BLaER1 treated with 17β-estradiol and CSF1 and Interleukin-3, amounts not matched to agents 10 nM and 100 nM (cell line): ENCODE data around the gene MUC7.
"Not testable (repeated sequence)": the region's sequence is repeated elsewhere in the genome, so short reads cannot be mapped to it uniquely, and the experiment has no call there.

ENCODE experiments used
- H3K27ac ChIP-seq, 11 experiments: shearing (Covaris generic); formaldehyde crosslinking; 2 replicates each; pipeline ENCODE4 v1.8.1; 2022
- H3K27me3 ChIP-seq, 11 experiments: shearing (Covaris generic); formaldehyde crosslinking; 2 replicates each; pipeline ENCODE4 v1.8.1; 2022
- H3K36me3 ChIP-seq, 11 experiments: shearing (Covaris generic); formaldehyde crosslinking; 2 replicates each; pipeline ENCODE4 v1.8.1; 2022
- H3K4me1 ChIP-seq, 10 experiments: shearing (Covaris generic); formaldehyde crosslinking; 2 replicates each; pipeline ENCODE4 v1.8.1; 2022
- H3K4me2 ChIP-seq, 11 experiments: shearing (Covaris generic); formaldehyde crosslinking; 2 replicates each; pipeline ENCODE4 v1.8.1; 2022
- H3K4me3 ChIP-seq, 10 experiments: shearing (Covaris generic); formaldehyde crosslinking; 2 replicates each; pipeline ENCODE4 v1.8.1; 2022
- H3K9ac ChIP-seq, 11 experiments: shearing (Covaris generic); formaldehyde crosslinking; 2 replicates each; pipeline ENCODE4 v1.8.1; 2022
- H3K9me3 ChIP-seq, 11 experiments: shearing (Covaris generic); formaldehyde crosslinking; replicated peaks in 1 of 11; 2 replicates each; pipeline ENCODE4 v1.8.1; 2022
- H4K20me1 ChIP-seq, 11 experiments: shearing (Covaris generic); formaldehyde crosslinking; 2 replicates each; pipeline ENCODE4 v1.8.1; 2022
- Cebpa-rat ChIP-seq, 11 experiments: shearing (Covaris generic); IDR thresholded peaks; 2 replicates each; pipeline ENCODE4 v1.8.1; 2022

MUC7 gene

DNA sequence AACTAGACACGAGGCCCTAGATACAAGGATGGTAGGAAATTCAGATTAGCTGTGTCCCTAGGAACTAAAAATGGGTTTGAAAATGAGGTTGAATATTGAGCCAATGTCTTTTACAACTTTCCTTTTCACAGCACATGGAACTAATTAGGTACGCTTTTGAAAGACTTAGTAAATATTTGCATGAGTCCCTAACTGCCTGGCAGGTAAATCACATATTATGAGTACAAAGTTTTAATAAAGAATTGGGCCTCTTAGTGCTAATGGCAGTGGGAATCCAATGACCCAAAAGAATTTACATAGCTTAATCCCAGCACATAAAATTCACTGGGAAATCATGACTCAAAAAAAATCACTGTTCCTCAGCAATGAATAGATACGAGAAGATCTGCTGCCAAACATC lies 16.8 kb downstream of the MUC7 start:
- Histone ChIP-seq H3K9me3 (no peaks in the 10 kb centered on the region), H3K9ac (no peak overlapping the region), H3K4me3 (no peak overlapping the region), H3K27ac (no peak overlapping the region), H3K4me1 (no peaks in the 10 kb centered on the region), H3K27me3 (no peaks in the 10 kb centered on the region), H3K4me2 (no peak overlapping the region), H4K20me1 (no peaks in the 10 kb centered on the region), H3K36me3 (no peaks in the 10 kb centered on the region)
- no peak for TF ChIP-seq Cebpa-rat (IDR thresholded peaks at IDR 0.05)

- H3K4me2 ChIP-seq: no peak overlapping the region
- no peak overlapping the region for H3K9ac ChIP-seq
- no peaks in the 10 kb centered on the region for H4K20me1 ChIP-seq
- TF ChIP-seq Cebpa-rat (IDR thresholded peaks at IDR 0.05): no peak
- H3K9me3 ChIP-seq: no peaks in the 10 kb centered on the region
- H3K36me3 ChIP-seq: no peaks in the 10 kb centered on the region
- no peak overlapping the region for H3K4me3 ChIP-seq
- no peaks in the 10 kb centered on the region for H3K27me3 ChIP-seq
- no peak overlapping the region for H3K27ac ChIP-seq
- H3K4me1 ChIP-seq: no peaks in the 10 kb centered on the region
Observed at GRCh38 chr4:70496231-70496630, 24.2 kb downstream of the MUC7 start.

DNA sequence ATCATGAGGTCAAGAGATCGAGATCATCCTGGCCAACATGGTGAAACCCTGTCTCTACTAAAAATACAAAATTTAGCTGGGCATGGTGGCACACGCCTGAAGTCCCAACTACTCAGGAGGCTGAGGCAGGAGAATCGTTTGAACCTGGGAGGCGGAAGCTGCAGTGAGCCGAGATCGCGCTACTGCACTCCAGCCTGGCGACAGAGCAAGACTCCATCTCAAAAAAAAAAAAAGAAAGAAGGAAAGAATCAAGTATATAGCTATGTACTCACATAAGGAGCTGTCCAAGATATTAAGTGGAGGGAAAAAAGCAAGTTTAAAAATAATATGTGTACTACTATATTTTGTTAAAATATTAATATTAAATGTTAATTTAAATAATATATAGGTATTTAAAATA lies 29.8 kb downstream of the MUC7 start:
- H3K9me3 ChIP-seq, H3K27me3 ChIP-seq, H4K20me1 ChIP-seq, H3K36me3 ChIP-seq, H3K4me1 ChIP-seq, H3K9ac ChIP-seq, H3K4me3 ChIP-seq, H3K4me2 ChIP-seq, H3K27ac ChIP-seq: not testable (repeated sequence)

- Histone ChIP-seq H3K4me1 (no peaks in the 10 kb centered on the region), H3K4me2 (no peak overlapping the region)
Observed at GRCh38 chr4:70504733-70505132, 32.7 kb downstream of the MUC7 start.

DNA sequence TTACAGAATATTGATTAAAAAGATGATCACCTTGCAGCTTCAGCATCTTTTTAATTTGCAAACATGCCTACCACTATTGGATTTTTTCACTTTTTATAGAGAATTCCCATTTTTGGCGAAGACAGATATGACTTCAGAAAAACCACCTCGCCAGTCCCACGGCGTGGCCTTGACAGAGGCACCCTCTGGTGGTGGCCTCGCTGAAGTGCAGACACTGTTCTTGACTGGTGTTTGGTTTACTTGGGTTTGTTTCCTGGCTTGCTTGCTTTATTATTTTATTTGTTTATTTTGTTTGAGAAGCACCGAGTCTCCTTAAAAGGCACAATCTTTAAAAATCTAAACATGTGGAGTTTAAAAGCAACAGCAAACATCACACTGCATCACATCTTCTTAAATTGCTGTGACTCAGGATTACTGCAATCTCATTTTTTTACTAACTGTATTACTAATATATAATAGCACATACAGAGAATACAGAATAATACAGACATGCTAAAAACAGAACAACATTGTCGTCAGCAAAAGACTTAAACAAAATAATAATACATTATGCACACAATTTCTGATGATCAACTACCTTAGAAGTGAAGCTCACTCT lies 33.3 kb downstream of the MUC7 start:
- no peak overlapping the region for H3K4me3 ChIP-seq
- H3K36me3 ChIP-seq: no peaks in the 10 kb centered on the region
- H3K4me2 ChIP-seq: no peak overlapping the region
- no peaks in the 10 kb centered on the region for H3K4me1 ChIP-seq
- no peak overlapping the region for H3K27ac ChIP-seq
- no peak for TF ChIP-seq Cebpa-rat (IDR thresholded peaks at IDR 0.05)
- H3K27me3 ChIP-seq: no peaks in the 10 kb centered on the region
- no peaks in the 10 kb centered on the region for H3K9me3 ChIP-seq
- H4K20me1 ChIP-seq: no peaks in the 10 kb centered on the region
- H3K9ac ChIP-seq: no peak overlapping the region

More at GRCh38 chr4:70504733-70505132, 32.7 kb downstream of the MUC7 start:
- TF ChIP-seq Cebpa-rat (IDR thresholded peaks at IDR 0.05): no peak
- Histone ChIP-seq H3K9me3 (no peaks in the 10 kb centered on the region), H3K27ac (no peak overlapping the region), H3K4me3 (no peak overlapping the region), H3K36me3 (no peaks in the 10 kb centered on the region), H3K27me3 (no peaks in the 10 kb centered on the region), H3K9ac (no peak overlapping the region), H4K20me1 (no peaks in the 10 kb centered on the region)

- H3K27ac ChIP-seq: no peak overlapping the region
- no peak overlapping the region for H3K4me2 ChIP-seq
- no peaks in the 10 kb centered on the region for H3K27me3 ChIP-seq
- no peak overlapping the region for H3K9ac ChIP-seq
- H3K4me1 ChIP-seq: no peaks in the 10 kb centered on the region
- H3K9me3 ChIP-seq: no peaks in the 10 kb centered on the region
- no peaks in the 10 kb centered on the region for H3K36me3 ChIP-seq
- TF ChIP-seq Cebpa-rat (IDR thresholded peaks at IDR 0.05): no peak
- no peaks in the 10 kb centered on the region for H4K20me1 ChIP-seq
- no peak overlapping the region for H3K4me3 ChIP-seq
Observed at GRCh38 chr4:70508801-70509200, 36.8 kb downstream of the MUC7 start.

- Histone ChIP-seq H3K27me3 (no peaks in the 10 kb centered on the region), H3K4me3 (no peak overlapping the region), H3K9ac (no peak overlapping the region), H3K36me3 (no peaks in the 10 kb centered on the region), H3K4me1 (no peaks in the 10 kb centered on the region), H3K27ac (no peak overlapping the region), H3K4me2 (no peak overlapping the region), H4K20me1 (no peaks in the 10 kb centered on the region), H3K9me3 (no peaks in the 10 kb centered on the region)
- no peak for TF ChIP-seq Cebpa-rat (IDR thresholded peaks at IDR 0.05)
Observed at GRCh38 chr4:70511365-70511764, 39.4 kb downstream of the MUC7 start.

DNA sequence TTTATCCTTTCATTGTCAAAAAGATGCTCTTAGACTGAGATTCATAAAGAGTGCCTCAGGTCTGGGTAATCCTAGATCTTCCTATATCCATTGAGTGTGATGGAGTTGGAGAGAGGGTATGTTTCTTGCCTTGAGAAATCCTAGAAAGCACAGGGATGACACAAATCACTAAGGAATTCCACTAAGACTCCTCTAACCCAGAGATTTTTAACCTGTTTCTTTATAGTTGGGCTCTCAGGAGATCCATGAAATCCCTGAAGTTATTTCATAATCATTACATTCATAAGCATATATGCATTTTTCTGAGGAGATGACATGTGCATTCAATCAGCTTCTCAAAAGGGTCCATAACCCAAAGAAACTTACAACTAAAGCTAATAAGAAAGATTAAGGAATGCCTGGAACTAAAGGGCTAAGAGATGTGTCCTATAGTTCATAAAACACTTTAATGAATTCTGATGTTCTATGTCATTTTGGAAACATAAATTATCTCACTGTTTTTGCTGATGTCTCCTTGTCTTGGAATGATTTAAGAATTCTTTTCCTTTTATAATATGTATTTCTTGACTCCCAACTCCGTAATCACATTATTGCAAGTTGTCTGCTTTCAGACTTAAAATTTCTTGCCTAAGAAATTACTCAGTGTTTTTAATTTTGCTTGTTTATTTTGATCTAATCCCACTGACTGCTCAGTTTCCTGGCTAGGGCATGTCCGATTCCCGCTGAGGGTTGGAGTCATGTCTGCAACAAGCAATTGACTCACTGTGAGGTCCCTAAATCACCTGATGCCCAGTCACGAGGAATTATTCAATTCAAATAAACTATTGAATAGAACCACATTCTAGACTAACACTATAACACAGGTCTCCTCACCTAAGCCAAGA lies 43.6 kb downstream of the MUC7 start:
- no peak overlapping the region for H3K4me3 ChIP-seq
- H3K4me2 ChIP-seq: no peak overlapping the region
- H3K27ac ChIP-seq: no peak overlapping the region
- no peak overlapping the region for H3K9ac ChIP-seq
- TF ChIP-seq Cebpa-rat (IDR thresholded peaks at IDR 0.05): no peak
- H3K36me3 ChIP-seq: no peaks in the 10 kb centered on the region
- H4K20me1 ChIP-seq: no peaks in the 10 kb centered on the region
- no peaks in the 10 kb centered on the region for H3K27me3 ChIP-seq
- H3K4me1 ChIP-seq: no peaks in the 10 kb centered on the region
- no peaks in the 10 kb centered on the region for H3K9me3 ChIP-seq

DNA sequence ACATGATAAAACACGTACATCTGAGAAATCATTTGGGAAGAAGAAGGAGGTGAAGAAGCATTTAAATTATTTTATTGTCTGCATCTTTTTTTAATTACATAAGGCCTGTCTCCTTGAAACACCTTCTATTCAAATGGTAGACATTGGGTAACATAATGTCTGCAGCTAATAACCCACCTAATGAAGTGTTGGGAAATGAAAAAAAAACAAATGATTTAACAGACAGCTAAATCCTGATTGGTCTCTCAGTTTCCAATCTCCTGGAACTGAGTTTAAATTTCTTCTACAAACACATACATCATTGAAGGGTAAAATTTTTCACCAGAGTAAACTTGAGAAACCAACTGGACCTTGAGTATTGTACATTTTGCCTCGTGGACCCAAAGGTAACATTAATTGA lies 46.3 kb downstream of the MUC7 start, which contains the start of gene AMTN:
TSS of gene AMTN (plus strand) at position 301 of the 400 bp plus-strand sequence. CDS start 209 bp downstream, outside the sequence.
- H3K27me3 ChIP-seq: no peaks in the 10 kb centered on the region
- TF ChIP-seq Cebpa-rat (IDR thresholded peaks at IDR 0.05): no peak
- no peaks in the 10 kb centered on the region for H3K36me3 ChIP-seq
- H3K4me2 ChIP-seq: no peak within 1 kb of the TSS
- no peak within 1 kb of the TSS for H3K9ac ChIP-seq
- H3K27ac ChIP-seq: no peak within 1 kb of the TSS
- no peaks in the 10 kb centered on the region for H3K9me3 ChIP-seq
- H3K4me1 ChIP-seq: no peaks in the 10 kb centered on the region
- H4K20me1 ChIP-seq: no peaks in the 10 kb centered on the region
- no peak within 1 kb of the TSS for H3K4me3 ChIP-seq

GRCh38 chr4:70518716-70519115 lies 46.7 kb downstream of the MUC7 start:
- H3K4me1 ChIP-seq: no peaks in the 10 kb centered on the region
- no peaks in the 10 kb centered on the region for H3K36me3 ChIP-seq
- H3K9ac ChIP-seq: no peak overlapping the region
- no peak overlapping the region for H3K27ac ChIP-seq
- no peak overlapping the region for H3K4me3 ChIP-seq
- no peaks in the 10 kb centered on the region for H3K27me3 ChIP-seq
- no peaks in the 10 kb centered on the region for H4K20me1 ChIP-seq
- no peaks in the 10 kb centered on the region for H3K9me3 ChIP-seq
- no peak overlapping the region for H3K4me2 ChIP-seq
- no peak for TF ChIP-seq Cebpa-rat (IDR thresholded peaks at IDR 0.05)
